ENCODE data around the gene GRIP1.

The GRIP1 gene

DNA sequence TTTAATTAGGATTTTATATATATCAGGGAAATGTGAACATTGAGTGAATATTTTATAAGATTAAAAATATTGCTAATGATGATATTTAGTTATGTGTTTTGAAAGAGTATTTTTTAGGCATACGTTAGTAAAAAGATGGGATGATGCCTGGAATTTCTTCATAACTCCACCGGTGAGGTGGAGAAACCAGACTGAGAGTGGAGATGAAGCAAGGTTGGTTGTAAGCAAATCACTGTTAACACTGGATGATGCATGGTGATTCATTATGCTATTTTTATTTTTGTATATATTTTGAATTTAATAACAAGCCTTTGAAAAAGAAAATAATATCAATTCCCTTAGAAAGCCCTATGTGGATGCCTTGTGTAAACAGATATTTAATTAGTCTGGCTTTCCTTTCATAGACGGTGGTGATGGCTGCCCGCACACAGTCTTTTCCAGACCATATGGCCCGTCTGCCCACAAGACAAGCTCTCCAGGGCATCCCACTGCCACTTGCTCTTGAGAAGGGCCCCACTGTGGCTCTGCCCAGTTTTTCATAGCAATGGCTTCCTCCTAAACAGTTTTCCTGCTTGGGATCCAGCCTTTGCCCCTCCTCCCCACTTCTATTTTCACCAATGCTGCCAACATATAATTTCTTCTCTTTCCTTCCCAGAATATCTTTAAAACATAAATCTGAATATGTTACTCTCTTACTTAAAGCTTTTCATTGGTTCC, 281.1 kb downstream of the GRIP1 start:
- FAIRE-seq, result no peak
- TF ChIP-seq TAF1 (IDR thresholded peaks at IDR 0.05; ENCODE audit: borderline replicate concordance, low read depth, low read length), result no peak

DNA sequence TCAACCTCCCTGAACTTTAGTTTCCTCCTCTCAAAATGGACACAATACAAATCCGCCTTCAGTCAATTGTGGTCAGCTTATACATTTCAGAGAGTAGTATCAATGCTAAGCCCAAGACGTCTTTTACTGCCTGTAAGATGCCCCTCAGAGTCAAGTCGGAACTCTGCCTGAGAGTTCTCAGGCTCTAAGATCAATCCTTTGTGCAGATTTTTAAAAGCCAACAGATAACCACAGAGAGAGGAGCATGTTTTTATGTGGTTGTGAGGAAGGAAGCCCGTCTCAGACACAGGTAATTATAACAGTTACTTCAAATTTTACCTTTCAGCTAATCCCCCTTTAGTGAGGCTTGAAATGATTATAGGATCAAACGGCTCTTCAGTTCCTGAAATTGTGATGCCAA, 285.0 kb downstream of the GRIP1 start:
- DNase-seq (ENCODE audit: insufficient read length) (no peak), FAIRE-seq (no peak)
- no peak for TF ChIP-seq TAF1 (IDR thresholded peaks at IDR 0.05; ENCODE audit: borderline replicate concordance, low read depth, low read length)
- TF ChIP-seq POLR2A (IDR thresholded peaks at IDR 0.05; ENCODE audit: low read depth, low read length), result no peak

More for the DNA sequence above, 281.1 kb downstream of the GRIP1 start:
- no peak for DNase-seq (ENCODE audit: insufficient read length)

DNA sequence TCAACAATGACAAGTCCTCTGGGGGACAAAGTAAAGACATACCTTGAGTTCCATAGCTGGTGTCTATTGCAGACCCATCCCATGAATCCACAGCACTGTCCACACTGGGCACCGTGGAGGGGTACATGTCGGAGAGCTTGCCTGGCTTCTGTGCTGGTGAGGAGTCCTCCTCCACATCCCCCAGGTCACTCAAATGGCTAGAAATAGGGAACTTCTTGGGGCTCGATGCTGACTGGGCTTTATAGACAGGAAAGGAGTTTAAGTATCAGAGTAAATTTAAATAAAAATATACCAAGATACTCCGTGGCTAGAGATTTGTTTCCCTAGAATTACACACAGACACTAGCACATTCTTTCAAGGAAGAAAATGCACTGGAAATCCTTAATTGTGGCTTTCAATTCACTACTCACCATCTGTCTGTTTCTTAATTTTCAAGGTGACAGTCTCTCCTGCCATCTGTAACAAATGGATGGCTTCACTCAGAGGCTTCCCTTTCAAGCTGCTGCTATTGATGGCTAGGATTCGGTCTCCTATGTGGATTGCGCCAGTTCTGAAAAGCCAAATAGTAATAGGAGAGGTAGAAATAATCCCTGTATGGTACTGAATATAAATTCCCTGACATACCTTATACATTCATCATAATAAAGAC, 286.5 kb downstream of the GRIP1 start:
- FAIRE-seq (no peak), DNase-seq (ENCODE audit: insufficient read length) (no peak)
- TF ChIP-seq POLR2AphosphoS5 (IDR thresholded peaks at IDR 0.05; ENCODE audit: low read depth, low read length) (no peak), TAF1 (IDR thresholded peaks at IDR 0.05; ENCODE audit: borderline replicate concordance, low read depth, low read length) (no peak), POLR2A (IDR thresholded peaks at IDR 0.05; ENCODE audit: low read depth, low read length) (no peak)

DNA sequence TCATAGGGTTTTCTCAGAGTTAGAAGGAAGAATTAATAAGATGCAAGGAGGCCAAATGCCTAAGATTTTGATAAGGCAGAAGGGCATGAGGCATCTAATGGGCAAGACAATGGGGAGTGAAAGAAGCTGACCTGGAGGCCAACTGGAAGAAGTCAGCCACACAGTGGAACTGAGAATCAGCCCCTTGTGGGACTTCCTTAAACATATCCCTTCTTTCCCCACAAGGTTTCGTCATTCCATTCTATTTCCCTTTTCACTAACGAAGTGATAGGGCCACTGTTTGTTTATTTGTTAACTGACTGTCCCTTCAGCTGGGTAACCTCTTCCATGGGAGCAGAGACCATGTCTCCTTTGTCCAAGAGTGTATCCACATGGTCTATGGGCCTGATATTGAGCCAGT, 290.4 kb downstream of the GRIP1 start:
- FAIRE-seq, result no peak
- TF ChIP-seq POLR2AphosphoS5 (IDR thresholded peaks at IDR 0.05; ENCODE audit: low read depth, low read length), result no peak
- no peak for TF ChIP-seq TAF1 (IDR thresholded peaks at IDR 0.05; ENCODE audit: borderline replicate concordance, low read depth, low read length)
- TF ChIP-seq POLR2A (IDR thresholded peaks at IDR 0.05; ENCODE audit: low read depth, low read length), result no peak

DNA sequence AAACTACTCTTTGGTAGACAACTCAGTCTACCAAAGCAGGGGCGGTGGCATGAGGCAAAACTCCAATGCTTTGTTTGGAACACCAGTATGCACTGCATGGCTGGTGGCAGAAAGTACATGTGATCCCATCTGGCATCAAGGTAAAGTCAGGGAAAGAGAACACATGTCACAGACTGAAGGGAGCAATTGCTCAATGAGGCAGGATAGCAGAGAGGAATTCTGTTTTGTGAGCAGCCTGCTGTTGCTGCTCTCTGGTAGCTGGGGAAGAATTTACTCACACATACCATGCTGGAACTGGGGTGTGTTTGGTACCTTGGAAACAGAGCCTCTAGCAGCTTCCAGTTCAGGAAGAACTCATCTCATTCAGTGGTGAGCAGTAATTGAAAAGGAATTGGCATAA, 291.8 kb downstream of the GRIP1 start:
- DNase-seq (ENCODE audit: insufficient read length) (no peak), FAIRE-seq (no peak)
- TF ChIP-seq POLR2AphosphoS5 (IDR thresholded peaks at IDR 0.05; ENCODE audit: low read depth, low read length) (no peak), TAF1 (IDR thresholded peaks at IDR 0.05; ENCODE audit: borderline replicate concordance, low read depth, low read length) (no peak), POLR2A (IDR thresholded peaks at IDR 0.05; ENCODE audit: low read depth, low read length) (no peak)

More for the DNA sequence above, 290.4 kb downstream of the GRIP1 start:
- no peak for DNase-seq (ENCODE audit: insufficient read length)

DNA sequence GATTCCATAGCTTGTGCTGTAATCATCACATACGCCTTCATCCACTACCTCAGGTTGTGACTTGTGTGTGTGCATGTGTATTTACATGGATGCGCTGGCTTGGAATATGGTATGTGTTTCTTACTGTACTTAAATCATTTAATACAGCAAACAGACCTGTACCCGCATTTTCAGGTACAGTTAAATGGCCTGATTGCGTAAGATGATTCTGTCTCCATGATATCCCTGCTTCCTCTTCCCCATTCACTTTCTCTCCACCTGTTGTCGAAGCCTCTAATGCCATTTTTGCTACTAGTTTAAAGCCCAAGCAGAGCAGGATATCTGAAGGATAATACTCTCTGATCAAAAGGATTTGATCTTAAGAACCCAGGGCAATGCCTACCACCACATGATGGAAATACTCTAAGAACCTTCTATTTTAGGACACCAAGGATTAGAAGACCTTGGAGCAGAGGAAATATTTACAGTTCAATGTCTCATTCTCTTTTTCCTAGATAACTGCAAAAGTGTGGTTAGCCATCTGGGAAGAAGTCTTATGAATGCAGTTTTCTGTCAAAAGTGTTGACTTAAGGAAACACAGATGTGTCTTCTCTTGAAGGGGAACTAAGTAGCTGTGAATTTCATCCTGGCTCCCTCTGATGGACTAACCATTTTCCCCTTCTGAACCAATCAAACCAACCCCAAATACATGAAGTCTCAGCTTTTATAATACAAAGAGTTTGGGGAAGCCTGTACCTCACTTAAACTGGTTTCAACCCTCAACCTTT, 297.9 kb downstream of the GRIP1 start:
- FAIRE-seq, result no peak
- TF ChIP-seq POLR2AphosphoS5 (IDR thresholded peaks at IDR 0.05; ENCODE audit: low read depth, low read length) (no peak), TAF1 (IDR thresholded peaks at IDR 0.05; ENCODE audit: borderline replicate concordance, low read depth, low read length) (no peak), POLR2A (IDR thresholded peaks at IDR 0.05; ENCODE audit: low read depth, low read length) (no peak)
- DNase-seq (ENCODE audit: insufficient read length), result no peak

DNA sequence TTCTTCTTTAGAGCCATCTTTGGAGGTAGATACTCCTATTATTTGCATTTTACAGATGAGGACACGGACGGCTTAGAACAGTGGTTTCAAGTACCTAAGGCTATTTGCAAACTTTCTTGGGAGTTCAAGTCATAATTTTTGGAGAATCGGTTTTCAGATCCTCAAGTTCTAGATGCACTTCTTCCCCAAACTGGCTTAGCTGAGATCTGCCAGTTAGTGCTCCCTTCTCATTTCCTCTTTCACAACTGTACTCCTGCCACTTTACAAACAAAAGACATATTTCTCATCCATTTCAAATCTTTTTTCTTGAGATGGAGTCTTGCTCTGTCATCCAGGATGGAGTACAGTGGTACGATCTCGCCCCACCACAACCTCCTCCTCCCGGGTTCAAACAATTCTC, 299.3 kb downstream of the GRIP1 start:
- DNase-seq (ENCODE audit: insufficient read length) (no peak), FAIRE-seq (no peak)
- TF ChIP-seq POLR2AphosphoS5 (IDR thresholded peaks at IDR 0.05; ENCODE audit: low read depth, low read length) (no peak), POLR2A (IDR thresholded peaks at IDR 0.05; ENCODE audit: low read depth, low read length) (no peak), TAF1 (IDR thresholded peaks at IDR 0.05; ENCODE audit: borderline replicate concordance, low read depth, low read length) (no peak)

DNA sequence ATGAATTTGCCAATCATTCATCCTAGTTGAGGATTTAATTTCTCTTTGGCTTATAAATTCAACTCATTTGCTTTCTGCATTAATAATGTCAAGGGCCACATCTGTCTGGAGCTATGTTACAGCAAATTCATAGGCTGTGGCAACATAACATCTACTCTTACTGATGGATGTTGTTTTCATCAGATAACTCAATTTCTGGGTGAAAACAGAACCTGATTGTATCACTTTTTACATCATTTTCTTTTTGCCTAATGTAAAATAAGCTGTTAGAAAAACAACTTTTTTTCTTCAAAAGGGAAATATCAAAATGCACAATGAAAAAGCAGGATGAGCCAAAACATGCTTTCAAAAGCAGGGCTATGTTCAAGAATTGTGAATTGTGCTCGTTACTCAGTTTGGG, 303.3 kb downstream of the GRIP1 start:
- TF ChIP-seq POLR2AphosphoS5 (IDR thresholded peaks at IDR 0.05; ENCODE audit: low read depth, low read length), result no peak
- no peak for TF ChIP-seq POLR2A (IDR thresholded peaks at IDR 0.05; ENCODE audit: low read depth, low read length)
- no peak for TF ChIP-seq TAF1 (IDR thresholded peaks at IDR 0.05; ENCODE audit: borderline replicate concordance, low read depth, low read length)
- DNase-seq (ENCODE audit: insufficient read length) (no peak), FAIRE-seq (no peak)

DNA sequence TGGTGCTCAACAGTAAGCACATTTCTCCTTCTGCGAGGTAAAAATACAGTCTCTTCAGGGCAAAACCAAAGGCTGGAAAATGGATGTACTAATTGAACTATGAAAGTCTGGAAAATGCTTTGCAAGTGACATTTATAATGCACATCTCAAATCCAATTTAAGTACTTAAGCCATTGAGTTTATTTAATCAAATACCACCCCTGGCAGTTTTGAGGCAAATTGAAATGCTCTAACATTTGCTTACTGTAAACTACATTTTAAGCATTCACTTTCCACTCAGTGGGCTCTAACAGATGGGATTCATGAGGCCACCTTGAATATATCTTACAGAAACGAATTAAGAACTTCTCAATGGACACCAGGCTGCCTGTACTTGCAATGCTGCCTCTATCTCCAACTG, 306.9 kb downstream of the GRIP1 start:
- FAIRE-seq, result no peak

DNA sequence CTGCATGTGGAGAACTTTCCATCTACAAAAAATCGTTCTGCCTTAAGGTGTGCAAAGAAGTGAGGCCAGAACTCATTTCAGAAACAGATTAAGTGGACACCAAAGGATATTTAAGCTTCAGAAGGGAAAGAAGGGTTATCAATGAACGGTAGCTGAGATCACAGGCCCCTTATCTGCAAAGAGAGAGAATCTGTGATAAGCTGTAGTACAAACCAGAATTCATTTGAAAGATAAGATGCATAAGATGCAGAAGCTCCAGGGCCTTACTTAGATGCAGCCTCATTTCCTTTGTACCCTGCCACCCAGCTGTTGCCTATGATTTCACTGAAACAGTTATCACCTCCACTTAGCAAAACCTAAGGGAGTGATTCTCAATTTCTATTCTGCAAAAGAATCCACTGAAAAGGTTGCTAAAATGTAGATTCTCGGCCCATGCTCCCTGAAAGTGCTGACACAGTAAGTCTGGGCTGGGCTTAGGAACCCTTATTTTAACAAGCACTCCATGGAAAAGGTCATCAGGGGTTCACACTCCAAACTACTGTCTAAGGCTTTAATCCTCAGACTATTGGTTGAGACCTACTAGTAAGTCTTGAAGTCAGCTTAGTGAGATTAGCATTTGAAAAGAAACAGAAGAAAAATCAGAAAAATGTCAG, 311.7 kb downstream of the GRIP1 start:
- DNase-seq (ENCODE audit: insufficient read length) (no peak), FAIRE-seq (no peak)
- TF ChIP-seq POLR2AphosphoS5 (IDR thresholded peaks at IDR 0.05; ENCODE audit: low read depth, low read length), result no peak
- no peak for TF ChIP-seq TAF1 (IDR thresholded peaks at IDR 0.05; ENCODE audit: borderline replicate concordance, low read depth, low read length)
- TF ChIP-seq POLR2A (IDR thresholded peaks at IDR 0.05; ENCODE audit: low read depth, low read length), result no peak

More for the DNA sequence above, 306.9 kb downstream of the GRIP1 start:
- no peak for DNase-seq (ENCODE audit: insufficient read length)
- TF ChIP-seq TAF1 (IDR thresholded peaks at IDR 0.05; ENCODE audit: borderline replicate concordance, low read depth, low read length), result no peak
- no peak for TF ChIP-seq POLR2AphosphoS5 (IDR thresholded peaks at IDR 0.05; ENCODE audit: low read depth, low read length)
- TF ChIP-seq POLR2A (IDR thresholded peaks at IDR 0.05; ENCODE audit: low read depth, low read length), result no peak

DNA sequence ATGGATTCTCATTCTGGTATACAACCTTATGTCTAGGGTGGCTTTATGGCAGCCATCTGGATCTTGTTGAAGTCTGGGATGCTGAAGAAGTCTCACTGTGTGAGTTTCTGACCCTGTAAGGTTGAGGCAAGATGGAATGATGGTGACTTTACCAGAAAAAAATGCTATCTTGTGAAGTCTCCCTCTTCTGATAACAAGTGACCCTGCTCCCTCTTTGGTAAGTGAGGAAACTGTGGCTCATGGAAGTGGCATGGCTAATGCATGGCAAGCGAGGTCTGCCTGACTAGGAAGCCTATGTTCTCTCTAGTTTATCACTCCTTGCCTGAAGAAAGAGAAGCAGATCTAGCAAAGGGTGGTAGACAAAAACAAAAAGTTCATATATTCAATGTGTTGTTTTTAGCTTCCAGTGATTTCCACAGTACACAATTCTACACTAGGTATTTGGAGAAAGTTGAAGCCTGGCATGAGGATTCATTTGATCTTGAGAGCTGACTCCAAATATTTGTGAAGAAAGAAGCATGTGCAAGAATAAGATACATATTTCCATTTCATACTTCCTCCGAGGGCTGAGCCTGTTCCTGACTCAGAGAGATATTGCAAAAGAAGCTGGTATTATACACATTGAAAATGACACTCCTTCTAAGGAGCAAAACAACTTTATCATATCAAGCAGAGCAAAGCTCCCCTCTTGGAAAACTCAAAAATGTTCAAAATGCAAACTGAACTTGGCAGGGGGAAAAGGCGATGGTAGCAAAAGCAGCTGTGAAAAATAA, 313.0 kb downstream of the GRIP1 start:
- DNase-seq (ENCODE audit: insufficient read length) (no peak), FAIRE-seq (no peak)
- TF ChIP-seq POLR2AphosphoS5 (IDR thresholded peaks at IDR 0.05; ENCODE audit: low read depth, low read length) (no peak), POLR2A (IDR thresholded peaks at IDR 0.05; ENCODE audit: low read depth, low read length) (no peak), TAF1 (IDR thresholded peaks at IDR 0.05; ENCODE audit: borderline replicate concordance, low read depth, low read length) (no peak)
